RWPE2 (cell line): ENCODE data around the gene CFAP157.

ENCODE experiments used
- ATAC-seq: fragments of 200-7000 bp; cut with Tn5 transposase; 3 replicates; pipeline ENCODE4 v1.9.1; 2021; ENCODE audit warnings: low read depth
- DNase-seq: peaks from one replicate; pipeline ENCODE4 v3.0.0-alpha.2; 2020; ENCODE audit warnings: low spot score
- H3K27ac ChIP-seq: fragments of 450-650 bp; 2 replicates; pipeline ENCODE4 v1.5.1; 2017; ENCODE audit warnings: mild to moderate bottlenecking; ENCODE audit not compliant: poor library complexity, severe bottlenecking
- H3K27me3 ChIP-seq: fragments of 250-450 bp; sonication (Bioruptor Pico); 2 replicates; pipeline ENCODE4 v1.5.1; 2021; ENCODE audit warnings: mild to moderate bottlenecking, moderate library complexity; ENCODE audit not compliant: insufficient read depth, poor library complexity, severe bottlenecking
- H3K36me3 ChIP-seq: fragments of 250-450 bp; sonication (Bioruptor Pico); 2 replicates; pipeline ENCODE4 v1.5.1; 2020; ENCODE audit warnings: low read depth, mild to moderate bottlenecking, moderate library complexity
- H3K4me1 ChIP-seq: fragments of 250-450 bp; sonication (Bioruptor Pico); 2 replicates; pipeline ENCODE4 v1.5.1; 2021; ENCODE audit warnings: mild to moderate bottlenecking, moderate library complexity; ENCODE audit not compliant: insufficient read depth, poor library complexity, severe bottlenecking
- H3K4me3 ChIP-seq: fragments of 250-450 bp; sonication (Bioruptor Pico); 2 replicates; pipeline ENCODE4 v1.5.1; 2021; ENCODE audit warnings: mild to moderate bottlenecking, moderate library complexity; ENCODE audit not compliant: severe bottlenecking
- H3K9me3 ChIP-seq: fragments of 250-450 bp; sonication (Bioruptor Pico); 2 replicates; pipeline ENCODE4 v1.5.1; 2021; ENCODE audit warnings: mild to moderate bottlenecking, moderate library complexity; ENCODE audit not compliant: severe bottlenecking
- TF ChIP-seq, protein P1 (sequence below): fragments of 450-650 bp; IDR thresholded peaks from one replicate; pipeline ENCODE4 v1.5.1; 2017; ENCODE audit warnings: mild to moderate bottlenecking, moderate library complexity; ENCODE audit not compliant: poor library complexity, severe bottlenecking

The CFAP157 gene

DNA sequence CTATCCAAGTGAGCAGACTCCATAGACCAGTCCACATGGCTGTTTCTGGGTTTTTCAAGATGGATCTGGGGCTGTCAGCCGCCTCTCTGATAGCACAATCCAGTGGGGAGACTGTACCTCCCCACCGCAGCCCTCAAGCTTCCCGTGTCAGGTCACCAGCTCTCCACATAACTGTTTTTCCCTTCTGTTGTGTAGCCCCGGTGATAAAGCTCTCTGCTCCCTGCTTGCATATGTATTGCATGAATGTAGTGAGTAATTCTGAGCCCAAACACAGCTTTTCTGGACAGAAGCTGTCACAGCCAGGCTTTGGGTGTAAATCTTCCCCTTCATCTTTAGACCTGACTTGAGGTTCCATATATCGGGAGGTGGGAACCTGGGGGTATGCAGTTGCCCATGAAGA, 23.1 kb upstream of the CFAP157 start:
- no peak overlapping the region for H3K27ac ChIP-seq
- H3K9me3 ChIP-seq: no peaks in the 10 kb centered on the region
- H3K36me3 ChIP-seq: peaks cover 7% of the 10 kb centered on the region
- no peak overlapping the region for H3K4me3 ChIP-seq
- TF ChIP-seq, protein P1, sequence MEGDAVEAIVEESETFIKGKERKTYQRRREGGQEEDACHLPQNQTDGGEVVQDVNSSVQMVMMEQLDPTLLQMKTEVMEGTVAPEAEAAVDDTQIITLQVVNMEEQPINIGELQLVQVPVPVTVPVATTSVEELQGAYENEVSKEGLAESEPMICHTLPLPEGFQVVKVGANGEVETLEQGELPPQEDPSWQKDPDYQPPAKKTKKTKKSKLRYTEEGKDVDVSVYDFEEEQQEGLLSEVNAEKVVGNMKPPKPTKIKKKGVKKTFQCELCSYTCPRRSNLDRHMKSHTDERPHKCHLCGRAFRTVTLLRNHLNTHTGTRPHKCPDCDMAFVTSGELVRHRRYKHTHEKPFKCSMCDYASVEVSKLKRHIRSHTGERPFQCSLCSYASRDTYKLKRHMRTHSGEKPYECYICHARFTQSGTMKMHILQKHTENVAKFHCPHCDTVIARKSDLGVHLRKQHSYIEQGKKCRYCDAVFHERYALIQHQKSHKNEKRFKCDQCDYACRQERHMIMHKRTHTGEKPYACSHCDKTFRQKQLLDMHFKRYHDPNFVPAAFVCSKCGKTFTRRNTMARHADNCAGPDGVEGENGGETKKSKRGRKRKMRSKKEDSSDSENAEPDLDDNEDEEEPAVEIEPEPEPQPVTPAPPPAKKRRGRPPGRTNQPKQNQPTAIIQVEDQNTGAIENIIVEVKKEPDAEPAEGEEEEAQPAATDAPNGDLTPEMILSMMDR: no peak
- DNase-seq (no peak), ATAC-seq (no peak)
- no peaks in the 10 kb centered on the region for H3K4me1 ChIP-seq
- H3K27me3 ChIP-seq: no peaks in the 10 kb centered on the region

DNA sequence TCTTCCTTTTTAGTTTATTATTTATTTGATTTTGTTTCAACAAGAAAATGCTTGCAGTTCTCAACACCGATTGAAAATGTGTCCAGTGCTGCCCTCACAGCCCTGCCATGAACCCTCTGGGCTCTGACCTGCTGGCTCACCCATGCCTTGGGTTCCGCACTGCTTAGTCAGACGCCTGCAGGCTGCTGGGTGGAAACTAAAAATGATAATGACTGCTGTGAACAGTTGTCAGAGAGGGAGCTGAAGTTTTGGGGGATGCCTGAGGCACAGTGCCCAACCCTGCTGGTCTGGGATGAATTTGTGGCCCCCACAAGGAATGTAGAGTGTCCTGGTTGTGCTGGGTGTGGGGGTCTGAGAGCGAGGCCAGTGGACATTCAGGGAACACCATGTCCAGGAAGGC, 22.2 kb upstream of the CFAP157 start:
- peak; percentile 62; the same call in 2 of the 3 replicates for ATAC-seq
- peaks cover 4% of the 10 kb centered on the region for H3K36me3 ChIP-seq

DNA sequence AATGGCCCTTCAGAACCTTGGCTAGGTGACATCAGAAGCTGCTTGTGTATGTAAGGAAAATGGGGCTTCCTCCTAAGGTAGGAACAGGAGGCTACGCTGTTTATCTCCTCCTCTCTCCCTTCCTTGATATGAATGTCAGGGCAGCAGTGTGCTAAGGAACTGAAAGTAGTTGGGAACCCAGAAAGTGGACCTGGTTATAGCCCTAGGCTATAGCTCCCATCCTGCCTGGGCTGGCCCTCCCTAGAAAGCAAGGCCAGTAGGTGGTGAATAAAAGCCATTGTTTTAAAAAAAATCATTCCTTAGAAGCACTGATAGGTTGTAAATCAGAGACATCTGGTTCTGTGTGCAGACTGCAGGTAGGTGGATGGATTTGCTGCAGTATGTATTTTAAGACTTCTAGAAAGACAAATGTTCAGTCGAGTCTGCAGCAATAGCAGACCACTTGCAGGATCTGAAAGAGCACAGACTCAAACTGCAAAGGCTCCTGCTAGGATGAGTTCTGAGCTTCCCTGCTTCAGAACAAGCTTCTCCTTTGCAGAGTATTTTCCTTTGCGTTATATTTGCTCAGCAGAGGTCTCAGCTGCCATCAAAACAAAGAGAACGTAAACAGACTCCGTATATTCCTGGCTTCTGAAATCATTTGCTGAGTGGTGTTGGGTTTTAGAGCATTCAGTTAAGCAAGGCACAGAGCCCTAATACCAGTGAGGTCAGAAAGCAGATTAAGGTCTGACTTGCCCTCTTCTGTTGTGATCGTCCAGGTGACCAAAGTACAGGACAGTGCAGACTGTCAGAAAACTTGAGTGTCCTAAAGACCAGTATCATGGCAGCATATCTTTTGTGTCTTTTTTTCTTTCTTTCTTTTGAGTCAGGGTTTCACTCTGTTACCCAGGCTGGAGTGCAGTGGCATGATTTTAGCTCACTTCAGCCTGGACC, 20.1 kb upstream of the CFAP157 start:
- Histone ChIP-seq H3K36me3 (peaks cover 4% of the 10 kb centered on the region), H3K4me1 (no peaks in the 10 kb centered on the region), H3K27ac (no peak overlapping the region), H3K27me3 (no peaks in the 10 kb centered on the region), H3K4me3 (no peak overlapping the region), H3K9me3 (no peaks in the 10 kb centered on the region)
- TF ChIP-seq, protein P1: no peak
- DNase-seq (no peak), ATAC-seq (peak; percentile 44; the same call in 1 of the 3 replicates)

More for the DNA sequence above, 22.2 kb upstream of the CFAP157 start:
- H3K4me1 ChIP-seq: no peaks in the 10 kb centered on the region
- H3K27me3 ChIP-seq: no peaks in the 10 kb centered on the region
- no peaks in the 10 kb centered on the region for H3K9me3 ChIP-seq
- no peak for DNase-seq
- no peak overlapping the region for H3K4me3 ChIP-seq
- TF ChIP-seq, protein P1: no peak
- H3K27ac ChIP-seq: no peak overlapping the region

DNA sequence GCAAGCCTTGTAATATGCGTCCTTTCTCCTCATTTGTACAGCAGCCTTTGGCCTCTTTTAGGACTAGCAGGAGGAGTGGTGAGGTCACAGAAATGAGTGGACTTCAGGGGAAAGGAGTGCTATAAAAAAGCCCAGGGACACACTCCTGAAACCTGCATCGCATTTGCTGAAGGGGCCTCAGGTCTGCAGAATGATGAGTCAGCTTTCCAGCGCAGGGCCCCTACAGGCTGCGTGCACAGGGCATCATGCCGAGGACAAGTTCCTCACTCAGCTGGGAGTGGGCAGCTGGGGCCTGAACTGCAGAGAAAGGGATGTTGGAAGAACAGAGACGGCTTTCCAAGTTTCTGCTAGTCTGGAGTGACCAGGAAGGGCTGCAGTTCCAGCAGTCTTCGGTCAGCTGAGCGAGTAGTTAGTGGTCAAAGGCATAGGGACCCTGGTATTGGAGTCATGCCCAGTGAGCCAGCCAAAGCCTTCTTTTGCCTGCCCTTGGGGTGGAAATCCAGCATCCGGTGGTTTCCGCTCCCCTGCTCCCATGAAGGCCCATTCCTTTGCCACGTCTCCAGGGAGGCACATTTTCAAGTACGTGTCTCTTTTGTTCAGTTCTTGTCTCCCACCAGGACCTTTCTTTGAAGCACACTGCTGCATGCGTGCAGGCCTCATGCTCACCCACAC, 17.3 kb upstream of the CFAP157 start:
- ATAC-seq: no peak
- no peak overlapping the region for H3K4me3 ChIP-seq

More for the DNA sequence above, 17.3 kb upstream of the CFAP157 start:
- no peaks in the 10 kb centered on the region for H3K27me3 ChIP-seq
- no peak overlapping the region for H3K27ac ChIP-seq
- no peaks in the 10 kb centered on the region for H3K9me3 ChIP-seq
- DNase-seq: no peak
- H3K4me1 ChIP-seq: no peaks in the 10 kb centered on the region
- TF ChIP-seq, protein P1: no peak
- no peaks in the 10 kb centered on the region for H3K36me3 ChIP-seq
